Uterus (tissue), 4 donors: ENCODE data around the gene CXCL8. TPM values are rescaled to one million over a fixed set of nuclear protein-coding genes. Genes with fewer than 3 reads are reported as not detected.

Experiments used
- DNase-seq, 2 donors: peaks; one replicate each; pipeline ENCODE4 v3.0.0-alpha.2; 2019 to 2020
- H3K27ac ChIP-seq, 2 donors: fragments of 200-600 bp; sonication (generic); 1 replicate in 1 of 2; 2 replicates in 1 of 2; pipeline ENCODE4 v1.5.1; 2016 to 2018
- H3K27me3 ChIP-seq, 2 donors: fragments of 200-600 bp; sonication (generic); one replicate each; pipeline ENCODE4 v1.5.1; 2018 to 2019; ENCODE audit warnings: control low read depth in 1 of 2
- H3K36me3 ChIP-seq, 2 donors: fragments of 200-600 bp; sonication (generic); one replicate each; pipeline ENCODE4 v1.5.1; 2019; ENCODE audit warnings: control low read depth in 1 of 2
- H3K4me1 ChIP-seq, 2 donors: fragments of 200-600 bp; sonication (generic); one replicate each; pipeline ENCODE4 v1.5.1; 2018 to 2019; ENCODE audit warnings: control low read depth in 1 of 2
- H3K4me3 ChIP-seq, 2 donors: fragments of 200-600 bp; sonication (generic); 1 replicate in 1 of 2; 2 replicates in 1 of 2; pipeline ENCODE4 v1.5.1; 2018 to 2019; ENCODE audit warnings: mild to moderate bottlenecking in 1 of 2
- H3K9me3 ChIP-seq, 2 donors: fragments of 200-600 bp; sonication (generic); one replicate each; pipeline ENCODE4 v1.5.1; 2019; ENCODE audit warnings: control low read depth in 1 of 2
- POLR2A ChIP-seq, 2 donors: fragments of 450-650 bp; IDR thresholded peaks; one replicate each; pipeline ENCODE4 v1.6.1; 2016; ENCODE audit warnings: antibody characterized with exemption in 2 of 2, mild to moderate bottlenecking in 1 of 2, moderate library complexity in 1 of 2
- intact Hi-C: fragments of 100-400 bp; cut with DNase I; formaldehyde crosslinking; loops from one replicate; pipeline ENCODE4 v1.15.1; 2023; ENCODE audit warnings: low total_unique reads
- total RNA-seq, 4 donors: library from RNA; depleted of rRNA in 3 of 4; stranded (reverse); fragments of >200 nt in 3 of 4; gene quantifications; one replicate each; pipeline versions ENCODE4 v1.1.0 to v1.2.4, GENCODE V29; 2014 to 2023
- TF ChIP-seq, protein P1 (sequence below), 4 experiments: fragments of 200-600 bp in 2 of 4; fragments of 450-650 bp in 2 of 4; sonication (generic) in 2 of 4; IDR thresholded peaks; one replicate each; pipeline ENCODE4 v1.5.1; 2016 to 2019; ENCODE audit warnings: antibody characterized with exemption in 4 of 4, mild to moderate bottlenecking in 2 of 4, moderate library complexity in 1 of 4
- donor health status: DM: yes; HTN: yes; CAD: no.

CXCL8 gene
- total RNA-seq, 4 donors from 2014 or later: 0.67 to 2.2 TPM; not detected in 2

DNA sequence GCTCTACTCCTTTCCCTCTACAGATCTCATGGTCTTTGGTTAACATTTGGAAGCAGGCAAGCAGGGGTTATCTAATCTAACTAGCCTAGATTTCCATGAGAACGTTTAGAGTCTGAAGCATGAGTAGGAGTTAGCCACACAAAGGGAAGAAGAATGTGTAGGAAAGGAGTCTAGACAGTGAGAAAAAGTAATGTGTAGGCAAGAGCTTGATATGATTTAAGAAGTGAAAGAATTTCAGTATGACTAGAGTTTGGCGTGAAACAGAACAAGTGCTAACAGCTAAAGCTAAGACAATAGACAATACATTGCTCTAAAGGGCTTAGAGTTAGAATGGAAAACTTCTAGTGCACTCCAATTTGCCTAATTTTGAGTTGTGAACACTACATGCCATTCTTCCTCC lies 10.8 kb downstream of the CXCL8 start:
- TF ChIP-seq, protein P1, sequence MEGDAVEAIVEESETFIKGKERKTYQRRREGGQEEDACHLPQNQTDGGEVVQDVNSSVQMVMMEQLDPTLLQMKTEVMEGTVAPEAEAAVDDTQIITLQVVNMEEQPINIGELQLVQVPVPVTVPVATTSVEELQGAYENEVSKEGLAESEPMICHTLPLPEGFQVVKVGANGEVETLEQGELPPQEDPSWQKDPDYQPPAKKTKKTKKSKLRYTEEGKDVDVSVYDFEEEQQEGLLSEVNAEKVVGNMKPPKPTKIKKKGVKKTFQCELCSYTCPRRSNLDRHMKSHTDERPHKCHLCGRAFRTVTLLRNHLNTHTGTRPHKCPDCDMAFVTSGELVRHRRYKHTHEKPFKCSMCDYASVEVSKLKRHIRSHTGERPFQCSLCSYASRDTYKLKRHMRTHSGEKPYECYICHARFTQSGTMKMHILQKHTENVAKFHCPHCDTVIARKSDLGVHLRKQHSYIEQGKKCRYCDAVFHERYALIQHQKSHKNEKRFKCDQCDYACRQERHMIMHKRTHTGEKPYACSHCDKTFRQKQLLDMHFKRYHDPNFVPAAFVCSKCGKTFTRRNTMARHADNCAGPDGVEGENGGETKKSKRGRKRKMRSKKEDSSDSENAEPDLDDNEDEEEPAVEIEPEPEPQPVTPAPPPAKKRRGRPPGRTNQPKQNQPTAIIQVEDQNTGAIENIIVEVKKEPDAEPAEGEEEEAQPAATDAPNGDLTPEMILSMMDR (IDR thresholded peaks at IDR 0.05): no peak
- TF ChIP-seq POLR2A (IDR thresholded peaks at IDR 0.05): no peak
- H3K4me1 ChIP-seq: no peaks in the 10 kb centered on the region
- intact Hi-C loops: no loop called here
- no peak overlapping the region for H3K27ac ChIP-seq
- no peaks in the 10 kb centered on the region for H3K27me3 ChIP-seq
- DNase-seq: no peak
- H3K4me3 ChIP-seq: no peak overlapping the region
- no peaks in the 10 kb centered on the region for H3K9me3 ChIP-seq
- no peaks in the 10 kb centered on the region for H3K36me3 ChIP-seq

DNA sequence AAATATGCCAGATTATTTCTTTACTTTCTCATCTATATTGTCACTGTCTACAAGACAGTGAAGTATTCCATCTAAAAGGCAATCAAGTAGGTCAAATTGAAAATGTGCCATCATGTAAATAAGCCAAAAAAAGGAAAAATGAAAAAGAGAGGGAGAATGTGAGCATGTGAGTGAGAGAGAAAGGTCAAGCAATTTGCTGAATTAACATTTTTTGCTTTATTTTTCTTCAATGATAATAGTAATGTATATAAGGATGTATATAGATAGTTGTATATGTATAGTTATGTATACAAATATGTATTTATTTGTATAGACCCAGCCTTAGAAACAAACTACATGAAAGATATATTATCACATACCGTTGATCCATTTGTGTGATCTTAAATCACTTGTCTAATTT lies 11.5 kb downstream of the CXCL8 start:
- H3K4me3 ChIP-seq: no peak overlapping the region
- no peaks in the 10 kb centered on the region for H3K36me3 ChIP-seq
- intact Hi-C loops: no loop called here
- no peaks in the 10 kb centered on the region for H3K9me3 ChIP-seq
- no peak for DNase-seq
- no peak overlapping the region for H3K27ac ChIP-seq
- TF ChIP-seq, protein P1 (IDR thresholded peaks at IDR 0.05): no peak
- TF ChIP-seq POLR2A (IDR thresholded peaks at IDR 0.05): no peak
- H3K4me1 ChIP-seq: no peaks in the 10 kb centered on the region
- no peaks in the 10 kb centered on the region for H3K27me3 ChIP-seq

DNA sequence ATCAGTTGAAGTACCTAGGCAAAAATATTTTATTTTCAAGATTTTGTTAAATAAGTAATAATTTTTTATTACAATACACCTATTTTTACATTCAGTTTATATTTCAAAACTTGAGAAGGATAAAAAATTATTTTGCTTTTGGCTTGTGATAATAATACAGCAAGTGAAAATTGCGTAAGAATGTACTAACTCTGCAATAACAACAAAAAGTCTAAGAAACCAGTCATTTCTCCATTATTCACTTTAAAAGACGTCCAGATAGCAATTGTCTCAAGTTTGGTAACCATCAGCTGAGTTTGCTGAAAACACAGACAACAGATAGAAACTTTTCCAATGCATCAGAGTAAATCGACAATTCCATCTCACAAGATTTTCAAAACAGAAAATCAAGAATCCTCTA lies 12.1 kb downstream of the CXCL8 start:
- Histone ChIP-seq H3K36me3 (no peaks in the 10 kb centered on the region), H3K9me3 (no peaks in the 10 kb centered on the region), H3K27ac (no peak overlapping the region), H3K4me3 (no peak overlapping the region), H3K4me1 (no peaks in the 10 kb centered on the region), H3K27me3 (no peaks in the 10 kb centered on the region)
- TF ChIP-seq, protein P1 (IDR thresholded peaks at IDR 0.05): no peak
- no peak for TF ChIP-seq POLR2A (IDR thresholded peaks at IDR 0.05)
- DNase-seq: no peak
- intact Hi-C loops: no loop called here

DNA sequence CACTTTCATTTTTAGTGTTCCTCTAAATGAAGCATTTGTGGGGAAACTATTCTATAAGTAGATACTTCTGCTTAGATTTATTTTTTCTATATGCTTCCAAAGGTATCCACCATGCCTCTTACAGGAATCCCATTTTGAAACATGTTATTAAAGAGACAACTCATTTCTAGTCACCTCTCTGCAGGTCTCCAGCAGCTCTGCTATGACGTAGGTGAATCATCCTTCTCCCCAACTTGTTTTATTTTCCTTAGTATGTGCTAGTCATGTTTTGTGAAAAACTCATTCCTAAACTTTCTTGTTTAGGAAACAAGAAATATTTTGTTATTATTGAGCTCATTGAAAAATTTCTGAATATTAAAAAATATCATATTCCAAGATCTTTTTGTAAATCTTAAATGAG lies 12.8 kb downstream of the CXCL8 start:
- no peak for DNase-seq
- Histone ChIP-seq H3K27me3 (no peaks in the 10 kb centered on the region), H3K4me1 (no peaks in the 10 kb centered on the region), H3K4me3 (no peak overlapping the region), H3K36me3 (no peaks in the 10 kb centered on the region), H3K9me3 (no peaks in the 10 kb centered on the region), H3K27ac (no peak overlapping the region)
- intact Hi-C loops: no loop called here
- no peak for TF ChIP-seq POLR2A (IDR thresholded peaks at IDR 0.05)
- TF ChIP-seq, protein P1 (IDR thresholded peaks at IDR 0.05): no peak

DNA sequence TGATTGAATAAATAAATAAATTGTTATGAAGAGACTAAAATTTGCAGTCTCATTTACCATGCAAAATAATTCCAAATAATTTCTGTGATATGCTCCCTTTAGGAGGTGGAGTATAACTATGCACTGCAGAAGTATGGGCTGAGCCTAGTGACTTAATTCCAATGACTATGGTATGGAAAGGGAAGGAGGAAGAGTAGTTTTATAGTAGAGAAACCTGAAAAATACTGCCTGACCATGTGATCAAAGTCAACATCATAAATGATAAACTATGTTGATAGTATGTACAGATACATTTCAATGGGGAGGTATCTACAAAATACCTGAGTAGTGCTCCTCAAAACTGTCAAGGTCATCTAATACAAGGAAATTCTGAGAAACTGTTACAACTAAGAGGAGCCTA lies 14.6 kb downstream of the CXCL8 start:
- TF ChIP-seq, protein P1 (IDR thresholded peaks at IDR 0.05): no peak
- no peak for TF ChIP-seq POLR2A (IDR thresholded peaks at IDR 0.05)
- H3K27me3 ChIP-seq: no peaks in the 10 kb centered on the region
- H3K4me3 ChIP-seq: no peak overlapping the region
- no peaks in the 10 kb centered on the region for H3K9me3 ChIP-seq
- intact Hi-C loops: no loop called here
- no peak for DNase-seq
- H3K36me3 ChIP-seq: no peaks in the 10 kb centered on the region
- H3K4me1 ChIP-seq: no peaks in the 10 kb centered on the region
- no peak overlapping the region for H3K27ac ChIP-seq
